Inferior parietal cortex (tissue), 1 donor: ENCODE results near the gene IKBKE.

Experiments
- DNase-seq: peaks from one replicate; pipeline ENCODE4 v3.0.0-alpha.2; 2016; ENCODE audit errors: extremely low spot score

IKBKE gene

GRCh38 chr1:206455289-206455665 lies 15.0 kb upstream of the IKBKE start:
- no peak for DNase-seq

- peak; percentile 61 for DNase-seq
Measured at GRCh38 chr1:206455666-206456344, 14.5 kb upstream of the IKBKE start.

- DNase-seq = no peak
Measured at GRCh38 chr1:206456577-206457370, 13.5 kb upstream of the IKBKE start.

- no peak for DNase-seq
Measured at GRCh38 chr1:206457408-206458120, 12.7 kb upstream of the IKBKE start.

- no peak for DNase-seq
Measured at GRCh38 chr1:206459703-206460102, 10.6 kb upstream of the IKBKE start.

GRCh38 chr1:206460836-206461426 lies 9.3 kb upstream of the IKBKE start:
- DNase-seq = no peak

GRCh38 chr1:206461602-206462455 lies 8.4 kb upstream of the IKBKE start:
- peak; percentile 93 for DNase-seq

- DNase-seq = no peak
Measured at GRCh38 chr1:206463137-206463536, 7.1 kb upstream of the IKBKE start.

- DNase-seq = no peak
Measured at GRCh38 chr1:206463911-206464310, 6.4 kb upstream of the IKBKE start.

- peak; percentile 50 for DNase-seq
Measured at GRCh38 chr1:206464456-206464964, 5.8 kb upstream of the IKBKE start.

- DNase-seq = no peak
Measured at GRCh38 chr1:206465951-206466350, 4.3 kb upstream of the IKBKE start.

- no peak for DNase-seq
Measured at GRCh38 chr1:206466840-206467649, 3.2 kb upstream of the IKBKE start.

- DNase-seq = no peak
Measured at GRCh38 chr1:206467915-206468314, 2.4 kb upstream of the IKBKE start.

GRCh38 chr1:206468571-206468970 lies 1.7 kb upstream of the IKBKE start:
- DNase-seq = no peak

GRCh38 chr1:206469411-206469932 lies 804 bp upstream of the IKBKE start:
- DNase-seq = no peak

- DNase-seq = no peak
Measured at GRCh38 chr1:206470692-206471414, 577 bp downstream of the IKBKE start.

GRCh38 chr1:206471415-206471801 lies 1.1 kb downstream of the IKBKE start:
- DNase-seq = no peak

- DNase-seq = no peak
Measured at GRCh38 chr1:206472024-206472423, 1.7 kb downstream of the IKBKE start.

GRCh38 chr1:206472454-206472853 lies 2.2 kb downstream of the IKBKE start:
- DNase-seq = no peak
